ENCODE results near the gene PLD5. TPM values are rescaled to one million over a fixed set of nuclear protein-coding genes. Genes with fewer than 3 reads are reported as not detected.
"Not testable (repeated sequence)": the region's sequence is repeated elsewhere in the genome, so short reads cannot be mapped to it uniquely, and the experiment has no call there.

PLD5 gene
- total RNA-seq, 1 experiment from 2014 or later, result 9.2 TPM

DNA sequence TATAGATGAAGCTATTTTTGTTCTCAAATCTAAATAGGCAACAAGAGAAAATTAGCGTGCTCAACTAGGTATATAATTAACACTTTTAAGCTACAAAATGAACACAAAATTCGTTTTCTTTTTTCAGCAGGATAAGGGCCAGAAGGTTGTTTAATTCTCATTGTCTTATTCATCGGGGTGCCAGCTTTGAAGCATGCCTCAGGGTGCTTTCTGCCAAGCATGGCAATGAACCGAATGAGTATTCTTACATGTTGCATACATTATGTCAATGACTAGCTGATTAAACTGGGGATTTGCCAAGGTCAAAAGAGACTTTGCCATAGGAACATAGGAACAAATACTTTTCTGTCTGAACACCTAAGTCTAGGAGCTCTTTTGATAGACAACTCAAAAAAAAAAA lies 423.6 kb downstream of the PLD5 start:
- no peaks in the 10 kb centered on the region for H3K4me1 ChIP-seq (ENCODE audit: insufficient read depth, low read length, poor library complexity, severe bottlenecking)
- BruUV-seq (replicated peaks), result no TSS peak
- POLR2A ChIA-PET (ENCODE audit: low non-redundant PET), result no interaction called here
- DNase-seq (ENCODE audit: low spot score), result no peak
- H3K4me3 ChIP-seq (ENCODE audit: low read depth, low read length, poor library complexity, severe bottlenecking), result no peak overlapping the region
- TF ChIP-seq EZH2 (IDR thresholded peaks at IDR 0.05; ENCODE audit: borderline replicate concordance, low read depth, low read length, poor library complexity, severe bottlenecking), result no peak
- TF ChIP-seq, protein P1, sequence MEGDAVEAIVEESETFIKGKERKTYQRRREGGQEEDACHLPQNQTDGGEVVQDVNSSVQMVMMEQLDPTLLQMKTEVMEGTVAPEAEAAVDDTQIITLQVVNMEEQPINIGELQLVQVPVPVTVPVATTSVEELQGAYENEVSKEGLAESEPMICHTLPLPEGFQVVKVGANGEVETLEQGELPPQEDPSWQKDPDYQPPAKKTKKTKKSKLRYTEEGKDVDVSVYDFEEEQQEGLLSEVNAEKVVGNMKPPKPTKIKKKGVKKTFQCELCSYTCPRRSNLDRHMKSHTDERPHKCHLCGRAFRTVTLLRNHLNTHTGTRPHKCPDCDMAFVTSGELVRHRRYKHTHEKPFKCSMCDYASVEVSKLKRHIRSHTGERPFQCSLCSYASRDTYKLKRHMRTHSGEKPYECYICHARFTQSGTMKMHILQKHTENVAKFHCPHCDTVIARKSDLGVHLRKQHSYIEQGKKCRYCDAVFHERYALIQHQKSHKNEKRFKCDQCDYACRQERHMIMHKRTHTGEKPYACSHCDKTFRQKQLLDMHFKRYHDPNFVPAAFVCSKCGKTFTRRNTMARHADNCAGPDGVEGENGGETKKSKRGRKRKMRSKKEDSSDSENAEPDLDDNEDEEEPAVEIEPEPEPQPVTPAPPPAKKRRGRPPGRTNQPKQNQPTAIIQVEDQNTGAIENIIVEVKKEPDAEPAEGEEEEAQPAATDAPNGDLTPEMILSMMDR (conservative IDR thresholded peaks at IDR 0.05; ENCODE audit: low read depth, low read length), result no peak
- H3K9me3 ChIP-seq (ENCODE audit: low read depth, low read length, poor library complexity, severe bottlenecking), result no peaks in the 10 kb centered on the region
- no peaks in the 10 kb centered on the region for H3K27me3 ChIP-seq (replicated peaks; ENCODE audit: insufficient read depth, low read depth, low read length, poor library complexity)
- CTCF ChIA-PET, result no interaction called here
- intact Hi-C loops (cut with micrococcal nuclease; ENCODE audit: unreplicated experiment), result no loop called here
- H3K36me3 ChIP-seq (ENCODE audit: insufficient read depth, low read length, poor library complexity, severe bottlenecking), result no peaks in the 10 kb centered on the region
- H3K27ac ChIP-seq (ENCODE audit: low read depth, low read length, poor library complexity, severe bottlenecking), result no peak overlapping the region

DNA sequence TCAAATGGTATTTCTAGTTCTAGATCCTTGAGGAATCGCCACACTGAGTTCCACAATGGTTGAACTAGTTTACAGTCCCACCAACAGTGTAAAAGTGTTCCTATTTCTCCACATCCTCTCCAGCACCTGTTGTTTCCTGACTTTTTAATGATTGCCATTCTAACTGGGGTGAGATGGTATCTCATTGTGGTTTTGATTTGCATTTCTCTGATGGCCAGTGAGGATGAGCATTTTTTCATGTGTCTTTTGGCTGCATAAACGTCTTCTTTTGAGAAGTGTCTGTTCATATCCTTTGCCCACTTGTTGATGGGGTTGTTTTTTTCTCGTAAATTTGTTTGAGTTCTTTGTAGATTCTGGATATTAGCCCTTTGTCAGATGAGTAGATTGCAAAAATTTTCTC lies 427.2 kb downstream of the PLD5 start:
- BruUV-seq (replicated peaks); H3K27me3 ChIP-seq (replicated peaks; ENCODE audit: insufficient read depth, low read depth, low read length, poor library complexity); POLR2A ChIA-PET (ENCODE audit: low non-redundant PET); H3K9me3 ChIP-seq (ENCODE audit: low read depth, low read length, poor library complexity, severe bottlenecking); CTCF ChIA-PET; H3K4me1 ChIP-seq (ENCODE audit: insufficient read depth, low read length, poor library complexity, severe bottlenecking); DNase-seq (ENCODE audit: low spot score); H3K36me3 ChIP-seq (ENCODE audit: insufficient read depth, low read length, poor library complexity, severe bottlenecking); H3K27ac ChIP-seq (ENCODE audit: low read depth, low read length, poor library complexity, severe bottlenecking); intact Hi-C loops (cut with micrococcal nuclease; ENCODE audit: unreplicated experiment); H3K4me3 ChIP-seq (ENCODE audit: low read depth, low read length, poor library complexity, severe bottlenecking): not testable (repeated sequence)

DNA sequence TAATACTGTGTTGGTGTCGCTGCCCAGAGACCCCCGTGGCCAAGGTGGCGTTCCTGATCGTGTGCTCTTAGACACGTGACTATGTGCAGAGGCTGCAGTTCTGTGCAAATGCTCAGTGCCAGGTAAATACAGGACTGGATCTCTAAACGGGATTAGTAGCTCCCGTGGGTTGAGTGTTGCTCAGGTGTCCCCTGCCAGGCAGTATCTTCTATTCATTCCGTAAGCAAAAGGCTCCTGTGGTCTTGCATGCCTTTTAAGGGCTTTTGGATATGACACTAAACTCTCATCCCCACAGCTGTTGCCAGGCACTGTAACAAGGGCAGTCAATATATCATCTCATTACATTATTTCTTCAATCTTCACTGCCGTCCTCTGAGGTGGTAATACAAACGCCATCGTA lies 431.4 kb downstream of the PLD5 start:
- Histone ChIP-seq H3K4me3 (ENCODE audit: low read depth, low read length, poor library complexity, severe bottlenecking) (no peak overlapping the region), H3K27me3 (replicated peaks; ENCODE audit: insufficient read depth, low read depth, low read length, poor library complexity) (no peaks in the 10 kb centered on the region), H3K36me3 (ENCODE audit: insufficient read depth, low read length, poor library complexity, severe bottlenecking) (no peaks in the 10 kb centered on the region), H3K27ac (ENCODE audit: low read depth, low read length, poor library complexity, severe bottlenecking) (no peak overlapping the region), H3K9me3 (ENCODE audit: low read depth, low read length, poor library complexity, severe bottlenecking) (no peaks in the 10 kb centered on the region), H3K4me1 (ENCODE audit: insufficient read depth, low read length, poor library complexity, severe bottlenecking) (no peaks in the 10 kb centered on the region)
- no TSS peak for BruUV-seq (replicated peaks)
- DNase-seq (ENCODE audit: low spot score), result no peak
- TF ChIP-seq EZH2 (IDR thresholded peaks at IDR 0.05; ENCODE audit: borderline replicate concordance, low read depth, low read length, poor library complexity, severe bottlenecking), result no peak
- TF ChIP-seq, protein P1 (conservative IDR thresholded peaks at IDR 0.05; ENCODE audit: low read depth, low read length), result no peak
- ChIA-PET CTCF (no interaction called here), POLR2A (ENCODE audit: low non-redundant PET) (no interaction called here)
- intact Hi-C loops (cut with micrococcal nuclease; ENCODE audit: unreplicated experiment), result no loop called here

DNA sequence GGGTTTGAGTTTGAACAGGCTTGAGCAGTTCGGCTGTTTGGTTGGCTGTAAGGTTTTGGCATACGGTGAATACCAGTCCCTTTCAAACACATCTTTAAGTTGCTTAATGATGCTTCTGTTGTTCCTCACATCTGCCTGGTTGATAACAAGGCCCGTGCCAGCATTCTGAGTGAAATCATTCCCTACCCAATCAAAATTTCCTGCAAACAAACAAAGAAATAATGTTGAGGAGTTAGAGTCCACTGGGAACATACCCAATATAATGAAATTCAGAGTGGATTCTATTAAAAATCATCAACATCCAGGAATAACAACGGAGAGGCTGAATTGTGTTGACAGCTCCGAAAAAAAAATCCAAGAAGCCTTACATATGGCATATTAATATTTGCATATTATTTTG lies 434.6 kb downstream of the PLD5 start:
- H3K4me3 ChIP-seq (ENCODE audit: low read depth, low read length, poor library complexity, severe bottlenecking), result no peak overlapping the region
- intact Hi-C loops (cut with micrococcal nuclease; ENCODE audit: unreplicated experiment), result no loop called here
- no TSS peak for BruUV-seq (replicated peaks)

More for the DNA sequence above, 434.6 kb downstream of the PLD5 start:
- Histone ChIP-seq H3K27ac (ENCODE audit: low read depth, low read length, poor library complexity, severe bottlenecking) (no peak overlapping the region), H3K27me3 (replicated peaks; ENCODE audit: insufficient read depth, low read depth, low read length, poor library complexity) (no peaks in the 10 kb centered on the region), H3K36me3 (ENCODE audit: insufficient read depth, low read length, poor library complexity, severe bottlenecking) (no peaks in the 10 kb centered on the region), H3K9me3 (ENCODE audit: low read depth, low read length, poor library complexity, severe bottlenecking) (no peaks in the 10 kb centered on the region), H3K4me1 (ENCODE audit: insufficient read depth, low read length, poor library complexity, severe bottlenecking) (no peaks in the 10 kb centered on the region)
- ChIA-PET CTCF (no interaction called here), POLR2A (ENCODE audit: low non-redundant PET) (no interaction called here)
- no peak for TF ChIP-seq EZH2 (IDR thresholded peaks at IDR 0.05; ENCODE audit: borderline replicate concordance, low read depth, low read length, poor library complexity, severe bottlenecking)
- TF ChIP-seq, protein P1 (conservative IDR thresholded peaks at IDR 0.05; ENCODE audit: low read depth, low read length), result no peak
- no peak for DNase-seq (ENCODE audit: low spot score)
